NB4 (cell line): ENCODE measurements around the gene RPRM.
"Not testable (repeated sequence)": the region's sequence is repeated elsewhere in the genome, so short reads cannot be mapped to it uniquely, and the experiment has no call there.

ENCODE experiments used
- POLR2A ChIP-seq: IDR thresholded peaks from 2 replicates; pipeline ENCODE4 v1.6.1; 2011; ENCODE audit warnings: mild to moderate bottlenecking; ENCODE audit not compliant: insufficient read length; ENCODE audit errors: extremely low read depth
- TF ChIP-seq, protein P1 (sequence below): IDR thresholded peaks from one replicate; pipeline ENCODE4 v1.5.1; 2012; ENCODE audit warnings: low read depth, low read length

DNA sequence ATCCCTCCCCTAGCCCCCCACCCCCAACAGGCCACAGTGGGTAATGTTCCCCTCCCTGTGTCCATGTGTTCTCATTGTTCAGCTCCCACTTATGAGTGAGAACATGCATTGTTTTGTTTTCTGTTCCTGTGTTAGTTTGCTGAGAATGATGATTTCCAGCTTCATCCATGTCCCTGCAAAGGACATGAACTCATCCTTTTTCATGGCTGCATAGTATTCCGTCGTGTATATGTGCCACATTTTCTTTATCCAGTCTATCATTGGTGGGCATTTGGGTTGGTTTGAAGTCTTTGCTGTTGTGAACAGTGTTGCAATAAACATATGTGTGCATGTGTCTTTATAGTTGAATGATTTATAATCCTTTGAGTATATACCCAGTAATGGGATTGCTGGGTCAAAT is 38.5 kb downstream of the RPRM start:
- not testable (repeated sequence) for TF ChIP-seq POLR2A
- TF ChIP-seq, protein P1, sequence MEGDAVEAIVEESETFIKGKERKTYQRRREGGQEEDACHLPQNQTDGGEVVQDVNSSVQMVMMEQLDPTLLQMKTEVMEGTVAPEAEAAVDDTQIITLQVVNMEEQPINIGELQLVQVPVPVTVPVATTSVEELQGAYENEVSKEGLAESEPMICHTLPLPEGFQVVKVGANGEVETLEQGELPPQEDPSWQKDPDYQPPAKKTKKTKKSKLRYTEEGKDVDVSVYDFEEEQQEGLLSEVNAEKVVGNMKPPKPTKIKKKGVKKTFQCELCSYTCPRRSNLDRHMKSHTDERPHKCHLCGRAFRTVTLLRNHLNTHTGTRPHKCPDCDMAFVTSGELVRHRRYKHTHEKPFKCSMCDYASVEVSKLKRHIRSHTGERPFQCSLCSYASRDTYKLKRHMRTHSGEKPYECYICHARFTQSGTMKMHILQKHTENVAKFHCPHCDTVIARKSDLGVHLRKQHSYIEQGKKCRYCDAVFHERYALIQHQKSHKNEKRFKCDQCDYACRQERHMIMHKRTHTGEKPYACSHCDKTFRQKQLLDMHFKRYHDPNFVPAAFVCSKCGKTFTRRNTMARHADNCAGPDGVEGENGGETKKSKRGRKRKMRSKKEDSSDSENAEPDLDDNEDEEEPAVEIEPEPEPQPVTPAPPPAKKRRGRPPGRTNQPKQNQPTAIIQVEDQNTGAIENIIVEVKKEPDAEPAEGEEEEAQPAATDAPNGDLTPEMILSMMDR: not testable (repeated sequence)
